GM12878 (cell line): Measurements from ENCODE around the gene RNU6-9.

Experiments used
- CTCF ChIP-seq, 3 experiments: IDR thresholded peaks in 2 of 3; conservative IDR thresholded peaks in 1 of 3; 2 replicates each; pipeline ENCODE4 v1.5.1; 2011; ENCODE audit warnings: low read depth in 3 of 3, low read length in 3 of 3, mild to moderate bottlenecking in 3 of 3, control low read depth in 2 of 3, moderate library complexity in 2 of 3, inconsistent platforms in 1 of 3, mixed read lengths in 1 of 3; ENCODE audit not compliant: control insufficient read depth in 2 of 3, insufficient read depth in 1 of 3; ENCODE audit errors: extremely low read depth in 1 of 3
- FOS ChIP-seq: IDR thresholded peaks from 3 replicates; pipeline ENCODE4 v1.6.1; 2011; ENCODE audit warnings: borderline replicate concordance; ENCODE audit not compliant: insufficient read length; ENCODE audit errors: extremely low read depth
- FOXM1 ChIP-seq: IDR thresholded peaks from 2 replicates; pipeline ENCODE4 v1.6.1; 2012; ENCODE audit warnings: low read depth, mild to moderate bottlenecking, inconsistent platforms, low read length, moderate library complexity
- MAX ChIP-seq: IDR thresholded peaks from 2 replicates; pipeline ENCODE4 v1.6.1; 2012; ENCODE audit warnings: low read depth, low read length, improper control_type of control experiment
- MYC ChIP-seq: IDR thresholded peaks from 2 replicates; pipeline ENCODE4 v1.6.1; 2011; ENCODE audit warnings: mild to moderate bottlenecking, low read length, moderate library complexity, inconsistent platforms; ENCODE audit not compliant: insufficient read depth, insufficient replicate concordance, insufficient read length, severe bottlenecking
- NFIC ChIP-seq: IDR thresholded peaks from 2 replicates; pipeline ENCODE4 v1.6.1; 2012; ENCODE audit warnings: low read depth, mild to moderate bottlenecking, inconsistent platforms, low read length, moderate library complexity
- POLR2A ChIP-seq: IDR thresholded peaks from 2 replicates; pipeline ENCODE4 v1.6.1; 2011; ENCODE audit warnings: low read depth, mild to moderate bottlenecking, low read length
- POLR2AphosphoS5 ChIP-seq: IDR thresholded peaks from 2 replicates; pipeline ENCODE4 v1.6.1; 2011; ENCODE audit warnings: mild to moderate bottlenecking, low read length, inconsistent platforms
- POU2F2 ChIP-seq: IDR thresholded peaks from 3 replicates; pipeline ENCODE4 v1.6.1; 2011; ENCODE audit warnings: low read depth, mild to moderate bottlenecking, low read length, borderline replicate concordance
- SKIL ChIP-seq: fragments of 450-650 bp; IDR thresholded peaks from 2 replicates; pipeline ENCODE4 v1.6.1; 2017; ENCODE audit warnings: mild to moderate bottlenecking, low read depth, inconsistent platforms; ENCODE audit not compliant: poor library complexity, severe bottlenecking

- TF ChIP-seq MYC, result no peak
- TF ChIP-seq CTCF (IDR thresholded peaks at IDR 0.05 in 2 of 3, conservative IDR thresholded peaks at IDR 0.05 in 1 of 3; ENCODE audit: control insufficient read depth in 2 of 3, extremely low read depth in 1 of 3, insufficient read depth in 1 of 3, low read depth in 3 of 3, low read length in 3 of 3), result no peak
- TF ChIP-seq SKIL, result no peak
- TF ChIP-seq POLR2A, result no peak
- no peak for TF ChIP-seq POLR2AphosphoS5
- no peak for TF ChIP-seq NFIC
- TF ChIP-seq MAX, result no peak
- no peak for TF ChIP-seq FOXM1
- TF ChIP-seq FOS, result no peak
- TF ChIP-seq POU2F2, result no peak
These were observed 42.3 kb upstream of the RNU6-9 start for GRCh38 chr19:850979-851335.
